B cell (primary cell): ENCODE results near the gene TTC28. TPM values are rescaled to one million over a fixed set of nuclear protein-coding genes. Genes with fewer than 3 reads are reported as not detected.

Experiments used
- ATAC-seq: fragments of 200-7000 bp; cut with Tn5 transposase; one replicate; pipeline ENCODE4 v1.10.0; 2021; ENCODE audit warnings: low read depth, mild to moderate bottlenecking, moderate number of reproducible peaks, moderate library complexity
- CTCF ChIA-PET: fragments of 350-600 bp; sonication (Branson Sonifier 250); formaldehyde crosslinking; loops from one replicate; lab custom pipeline; 2021; ENCODE audit warnings: antibody characterized with exemption, inconsistent platforms; lab: Charles Lee
- POLR2A ChIA-PET: fragments of 350-600 bp; sonication (Branson Sonifier 250); formaldehyde crosslinking; loops from one replicate; lab custom pipeline; 2021; ENCODE audit warnings: antibody characterized with exemption; lab: Charles Lee
- DNase-seq: peaks from one replicate; pipeline ENCODE4 v3.0.0; 2013
- H2AFZ ChIP-seq: 2 replicates; pipeline ENCODE4 v1.6.1; 2012; ENCODE audit warnings: mild to moderate bottlenecking, low read depth, low read length; ENCODE audit not compliant: insufficient read depth, poor library complexity, severe bottlenecking
- H3K27ac ChIP-seq, 2 donors: 1 replicate in 1 of 2; 2 replicates in 1 of 2; pipeline ENCODE4 v1.5.1; 2012 to 2013; ENCODE audit warnings: low read length in 2 of 2, mild to moderate bottlenecking in 2 of 2, moderate library complexity in 1 of 2
- H3K27me3 ChIP-seq, 4 experiments: fragments of 200-600 bp in 1 of 4; sonication (generic) in 1 of 4; replicated peaks in 1 of 4; 1 replicate in 2 of 4; 2 replicates in 2 of 4; pipeline versions ENCODE4 v1.6.1 to v1.7.0; 2013 to 2016; ENCODE audit warnings: low read length in 3 of 4, mild to moderate bottlenecking in 2 of 4, mixed read lengths in 1 of 4, moderate library complexity in 1 of 4; ENCODE audit not compliant: insufficient read depth in 4 of 4, control insufficient read depth in 3 of 4; ENCODE audit errors: control extremely low read depth in 1 of 4
- H3K36me3 ChIP-seq, 2 experiments: replicated peaks in 1 of 2; 1 replicate in 1 of 2; 2 replicates in 1 of 2; pipeline versions ENCODE4 v1.6.1 to v1.7.1; 2013; ENCODE audit warnings: low read length in 1 of 2; ENCODE audit not compliant: insufficient read depth in 2 of 2, control insufficient read depth in 1 of 2; ENCODE audit errors: control extremely low read depth in 1 of 2, extremely low read depth in 1 of 2
- H3K4me1 ChIP-seq, 2 donors: fragments of 200-600 bp in 1 of 2; sonication (generic) in 1 of 2; 1 replicate in 1 of 2; 2 replicates in 1 of 2; pipeline versions ENCODE4 v1.5.1 to v1.6.1; 2013 to 2017; ENCODE audit warnings: low read length in 2 of 2; ENCODE audit not compliant: control insufficient read depth in 2 of 2, insufficient read depth in 2 of 2
- H3K4me2 ChIP-seq: replicated peaks from 2 replicates; pipeline ENCODE3; 2012; ENCODE audit warnings: mild to moderate bottlenecking, low read depth, low read length; ENCODE audit not compliant: poor library complexity, severe bottlenecking
- H3K4me3 ChIP-seq, 5 experiments: fragments of 200-600 bp in 1 of 5; sonication (generic) in 1 of 5; 1 replicate in 3 of 5; 2 replicates in 2 of 5; pipeline versions ENCODE4 v1.5.1 to v1.7.0; 2011 to 2016; ENCODE audit warnings: low read length in 4 of 5, mild to moderate bottlenecking in 4 of 5, low read depth in 2 of 5, control low read depth in 1 of 5, moderate library complexity in 1 of 5; ENCODE audit not compliant: insufficient read depth in 1 of 5; ENCODE audit errors: control extremely low read depth in 1 of 5, extremely low read depth in 1 of 5
- H3K79me2 ChIP-seq: fragments of 200-600 bp; sonication (generic); one replicate; pipeline ENCODE4 v1.6.0; 2016; ENCODE audit warnings: low read length; ENCODE audit not compliant: control insufficient read depth, insufficient read depth
- H3K9ac ChIP-seq: fragments of 200-600 bp; sonication (generic); 2 replicates; pipeline ENCODE4 v1.6.1; 2017; ENCODE audit warnings: mild to moderate bottlenecking, low read length, moderate library complexity
- H3K9me3 ChIP-seq, 3 donors: one replicate each; pipeline versions ENCODE4 v1.6.1 to v1.7.1; 2013; ENCODE audit warnings: low read length in 2 of 3; ENCODE audit not compliant: control insufficient read depth in 2 of 3, insufficient read depth in 1 of 3; ENCODE audit errors: control extremely low read depth in 1 of 3
- H4K20me1 ChIP-seq: 2 replicates; pipeline ENCODE4 v1.6.0; 2012; ENCODE audit warnings: mild to moderate bottlenecking, low read length; ENCODE audit not compliant: insufficient read depth, control insufficient read depth, poor library complexity, severe bottlenecking
- H3K27ac Mint-ChIP-seq: one replicate; pipeline ENCODE4 v1.8.0; 2021; ENCODE audit warnings: mixed read lengths
- H3K27me3 Mint-ChIP-seq: one replicate; pipeline ENCODE4 v1.8.0; 2021; ENCODE audit warnings: mixed read lengths
- H3K4me1 Mint-ChIP-seq: one replicate; pipeline ENCODE4 v1.8.0; 2021; ENCODE audit warnings: mixed read lengths
- H3K4me3 Mint-ChIP-seq: one replicate; pipeline ENCODE4 v1.8.0; 2021; ENCODE audit warnings: mixed read lengths
- H3K9me3 Mint-ChIP-seq: one replicate; pipeline ENCODE4 v1.8.0; 2022; ENCODE audit warnings: mixed read lengths; ENCODE audit not compliant: insufficient read depth
- CTCF ChIP-seq: fragments of 200-600 bp; IDR thresholded peaks from one replicate; pipeline ENCODE4 v1.8.0; 2022; ENCODE audit warnings: antibody characterized with exemption, mild to moderate bottlenecking
- EZH2 ChIP-seq: IDR thresholded peaks from 2 replicates; pipeline ENCODE4 v1.6.1; 2012; ENCODE audit warnings: borderline replicate concordance, low read depth, mild to moderate bottlenecking, moderate library complexity, low read length; ENCODE audit not compliant: insufficient read depth, poor library complexity, severe bottlenecking
- WGBS: methylation state at CpG from one replicate; pipeline ENCODE4 v1.1.5; 2013; ENCODE audit warnings: missing lambda C conversion rate; ENCODE audit not compliant: insufficient coverage; 5-methylcytosine and 5-hydroxymethylcytosine counted together
- intact Hi-C: fragments of 100-400 bp; cut with micrococcal nuclease; formaldehyde crosslinking; loops from one replicate; pipeline ENCODE4 v1.10.0; 2022
- polyA plus RNA-seq: library from polyadenylated mRNA; depleted of rRNA; stranded (reverse); fragments of >200 nt; gene quantifications from 2 replicates; pipeline ENCODE4 v1.2.3, GENCODE V29; 2012
- total RNA-seq, 2 donors: library from RNA; stranded (reverse); fragments of 120-200 nt in 1 of 2; gene quantifications; 1 replicate in 1 of 2; 2 replicates in 1 of 2; pipeline versions ENCODE4 v1.2.3 to v1.2.4, GENCODE V29; 2013 to 2022

Gene TTC28
- total and polyA plus RNA-seq, 2 donors (not counting 1 experiment from before 2014, with no cell fraction given): 4.5 to 7.3 TPM

GRCh38 chr22:28716686-28717085, 37.0 kb upstream of the TTC28 start:
- DNase-seq (no peak), ATAC-seq (no peak)
- peaks cover 4 to 15% of the 10 kb centered on the region in 2 experiments for H3K36me3 ChIP-seq
- ChIA-PET POLR2A (no interaction called here), CTCF (no interaction called here)
- no peaks in the 10 kb centered on the region for H3K4me1 ChIP-seq
- Mint-ChIP-seq H3K27ac (no peak overlapping the region), H3K4me3 (no peak overlapping the region), H3K9me3 (no peaks in the 10 kb centered on the region), H3K27me3 (no peaks in the 10 kb centered on the region), H3K4me1 (no peaks in the 10 kb centered on the region)
- no peak overlapping the region for H3K4me2 ChIP-seq
- no peak for TF ChIP-seq EZH2
- TF ChIP-seq CTCF: no peak
- H4K20me1 ChIP-seq: no peaks in the 10 kb centered on the region
- intact Hi-C loops: no loop called here
- H3K27me3 ChIP-seq: no peaks in the 10 kb centered on the region
- H3K79me2 ChIP-seq: no peaks in the 10 kb centered on the region
- no peaks in the 10 kb centered on the region for H3K9me3 ChIP-seq
- H3K9ac ChIP-seq: no peak overlapping the region
- H2AFZ ChIP-seq: no peak overlapping the region
- H3K27ac ChIP-seq: no peak overlapping the region
- H3K4me3 ChIP-seq: no peak overlapping the region
- 100% methylated on average over 2 of the region's 3 CpGs for WGBS

- intact Hi-C loops: no loop called here
- no peak overlapping the region for H3K9ac ChIP-seq
- no peaks in the 10 kb centered on the region for H3K4me1 ChIP-seq
- no peak overlapping the region for H3K4me3 ChIP-seq
- no peak overlapping the region for H3K4me2 ChIP-seq
- ChIA-PET POLR2A (no interaction called here), CTCF (no interaction called here)
- H3K27ac ChIP-seq: no peak overlapping the region
- H3K27me3 ChIP-seq: no peaks in the 10 kb centered on the region
- H3K9me3 ChIP-seq: no peaks in the 10 kb centered on the region
- Mint-ChIP-seq H3K27ac (no peak overlapping the region), H3K4me3 (no peak overlapping the region), H3K4me1 (no peaks in the 10 kb centered on the region), H3K27me3 (no peaks in the 10 kb centered on the region), H3K9me3 (no peaks in the 10 kb centered on the region)
- ATAC-seq: no peak
- 96% methylated on average over 6 of the region's 7 CpGs for WGBS
- no peak for DNase-seq
- no peaks in the 10 kb centered on the region for H4K20me1 ChIP-seq
- no peak overlapping the region for H2AFZ ChIP-seq
- H3K36me3 ChIP-seq: peaks cover 5 to 15% of the 10 kb centered on the region in 2 experiments
- TF ChIP-seq EZH2 (no peak), CTCF (no peak)
- H3K79me2 ChIP-seq: no peaks in the 10 kb centered on the region
Measured at GRCh38 chr22:28715611-28716010, 36.0 kb upstream of the TTC28 start.
